H9 (cell line): Measurements from ENCODE around the gene TBC1D5. TPM values are rescaled to one million over a fixed set of nuclear protein-coding genes. Genes with fewer than 3 reads are reported as not detected.

Experiments
- DNase-seq: peaks from one replicate; pipeline ENCODE4 v3.0.0-alpha.2; 2017
- H2AFZ ChIP-seq: one replicate; pipeline ENCODE4 v1.6.1; 2013; ENCODE audit warnings: mild to moderate bottlenecking, low read length, control low read depth, moderate library complexity
- H2AK5ac ChIP-seq: 2 replicates; pipeline ENCODE4 v1.6.1; 2013; ENCODE audit warnings: low read length, control low read depth, mixed read lengths; ENCODE audit not compliant: insufficient read length
- H2BK120ac ChIP-seq: one replicate; pipeline ENCODE4 v1.6.1; 2013; ENCODE audit warnings: low read depth, mild to moderate bottlenecking, low read length, control low read depth, inconsistent platforms; ENCODE audit not compliant: poor library complexity, severe bottlenecking
- H2BK12ac ChIP-seq: 2 replicates; pipeline ENCODE4 v1.6.1; 2013; ENCODE audit warnings: low read length, control low read depth, mixed read lengths, low read depth; ENCODE audit not compliant: insufficient read length
- H2BK15ac ChIP-seq: 2 replicates; pipeline ENCODE4 v1.6.1; 2013; ENCODE audit warnings: low read depth, low read length, control low read depth
- H2BK20ac ChIP-seq: one replicate; pipeline ENCODE4 v1.6.1; 2013; ENCODE audit warnings: low read depth, mild to moderate bottlenecking, low read length, control low read depth, inconsistent platforms; ENCODE audit not compliant: poor library complexity, severe bottlenecking
- H2BK5ac ChIP-seq: 2 replicates; pipeline ENCODE4 v1.6.1; 2013; ENCODE audit warnings: low read length, control low read depth, mixed read lengths; ENCODE audit not compliant: insufficient read length
- H3K14ac ChIP-seq: 2 replicates; pipeline ENCODE4 v1.6.1; 2013; ENCODE audit warnings: low read length, control low read depth; ENCODE audit not compliant: insufficient read depth
- H3K18ac ChIP-seq: 2 replicates; pipeline ENCODE4 v1.6.1; 2013; ENCODE audit warnings: low read depth, mild to moderate bottlenecking, mixed read lengths, low read length, control low read depth; ENCODE audit not compliant: insufficient read length
- H3K23ac ChIP-seq: 2 replicates; pipeline ENCODE4 v1.6.1; 2013; ENCODE audit warnings: low read length, control low read depth, mixed read lengths, low read depth; ENCODE audit not compliant: insufficient read length
- H3K23me2 ChIP-seq: 2 replicates; pipeline ENCODE4 v1.6.1; 2013; ENCODE audit warnings: low read depth, mild to moderate bottlenecking, mixed read lengths, low read length, control low read depth; ENCODE audit not compliant: insufficient read length, poor library complexity, severe bottlenecking
- H3K27ac ChIP-seq: 2 replicates; pipeline ENCODE4 v1.5.1; 2013; ENCODE audit warnings: low read length, control low read depth, mixed read lengths, low read depth; ENCODE audit not compliant: insufficient read length
- H3K27me3 ChIP-seq: 2 replicates; pipeline ENCODE4 v1.6.1; 2013; ENCODE audit warnings: low read length, control low read depth, inconsistent platforms; ENCODE audit not compliant: insufficient read depth
- H3K4ac ChIP-seq: 2 replicates; pipeline ENCODE4 v1.6.1; 2013; ENCODE audit warnings: low read depth, mild to moderate bottlenecking, control low read depth, inconsistent platforms, low read length, moderate library complexity
- H3K4me1 ChIP-seq: 2 replicates; pipeline ENCODE4 v1.6.1; 2013; ENCODE audit warnings: low read length, control low read depth, inconsistent platforms; ENCODE audit not compliant: insufficient read depth
- H3K4me2 ChIP-seq: 2 replicates; pipeline ENCODE4 v1.6.1; 2013; ENCODE audit warnings: low read length, control low read depth, mixed read lengths; ENCODE audit not compliant: insufficient read length, insufficient read depth
- H3K56ac ChIP-seq: 2 replicates; pipeline ENCODE4 v1.6.1; 2013; ENCODE audit warnings: low read depth, mild to moderate bottlenecking, mixed read lengths, low read length, control low read depth; ENCODE audit not compliant: insufficient read length
- H3K79me1 ChIP-seq: 2 replicates; pipeline ENCODE4 v1.6.1; 2013; ENCODE audit warnings: low read depth, mild to moderate bottlenecking, moderate library complexity, low read length, control low read depth, inconsistent platforms; ENCODE audit not compliant: insufficient read depth, poor library complexity, severe bottlenecking
- H3K79me2 ChIP-seq: 2 replicates; pipeline ENCODE4 v1.6.1; 2013; ENCODE audit warnings: low read length, control low read depth, inconsistent platforms; ENCODE audit not compliant: insufficient read depth
- H3K9ac ChIP-seq: 2 replicates; pipeline ENCODE4 v1.6.1; 2013; ENCODE audit warnings: low read length, control low read depth, mixed read lengths; ENCODE audit not compliant: insufficient read length; ENCODE audit errors: extremely low read depth
- H3K9me3 ChIP-seq: one replicate; pipeline ENCODE4 v1.6.1; 2013; ENCODE audit warnings: low read depth, low read length, inconsistent platforms; ENCODE audit not compliant: control insufficient read depth
- H3T11ph ChIP-seq: one replicate; pipeline ENCODE4 v1.6.1; 2013; ENCODE audit warnings: mild to moderate bottlenecking, low read length, control low read depth, inconsistent platforms
- H4K20me1 ChIP-seq: one replicate; pipeline ENCODE4 v1.6.1; 2013; ENCODE audit not compliant: control insufficient read depth, insufficient read length, insufficient read depth
- H4K5ac ChIP-seq: 2 replicates; pipeline ENCODE4 v1.6.1; 2013; ENCODE audit warnings: low read depth, mild to moderate bottlenecking, mixed read lengths, low read length, control low read depth; ENCODE audit not compliant: insufficient read length
- H4K8ac ChIP-seq: replicated peaks from 2 replicates; pipeline ENCODE4 v1.6.1; 2013; ENCODE audit warnings: low read length, control low read depth, mixed read lengths, low read depth; ENCODE audit not compliant: insufficient read length
- H4K91ac ChIP-seq: 2 replicates; pipeline ENCODE4 v1.6.1; 2013; ENCODE audit warnings: low read depth, mild to moderate bottlenecking, moderate library complexity, mixed read lengths, low read length, control low read depth; ENCODE audit not compliant: insufficient read length
- H3K27ac Mint-ChIP-seq, 3 experiments: 2 replicates in 2 of 3; 3 replicates in 1 of 3; pipeline ENCODE4 v1.8.0; 2020 to 2021; ENCODE audit warnings: mixed read lengths in 3 of 3, mild to moderate bottlenecking in 1 of 3, moderate library complexity in 1 of 3
- H3K27me3 Mint-ChIP-seq: 2 replicates; pipeline ENCODE4 v1.8.0; 2021; ENCODE audit warnings: low read depth, mild to moderate bottlenecking, moderate library complexity, mixed read lengths
- H3K36me3 Mint-ChIP-seq, 3 experiments: 2 replicates in 2 of 3; 3 replicates in 1 of 3; pipeline ENCODE4 v1.8.0; 2020 to 2021; ENCODE audit warnings: low read depth in 3 of 3, mixed read lengths in 3 of 3; ENCODE audit not compliant: insufficient read depth in 1 of 3
- H3K4me1 Mint-ChIP-seq, 2 experiments: 2 replicates each; pipeline ENCODE4 v1.8.0; 2020; ENCODE audit warnings: mixed read lengths in 2 of 2
- H3K4me3 Mint-ChIP-seq, 2 experiments: 2 replicates in 1 of 2; 3 replicates in 1 of 2; pipeline ENCODE4 v1.8.0; 2020 to 2021; ENCODE audit warnings: mild to moderate bottlenecking in 2 of 2, mixed read lengths in 2 of 2, moderate library complexity in 1 of 2
- H3K9me3 Mint-ChIP-seq, 2 experiments: 2 replicates in 1 of 2; 3 replicates in 1 of 2; pipeline ENCODE4 v1.8.0; 2020; ENCODE audit warnings: mild to moderate bottlenecking in 2 of 2, mixed read lengths in 2 of 2, moderate library complexity in 1 of 2
- CTCF ChIP-seq: fragments of 200-600 bp; sonication (generic); conservative IDR thresholded peaks from 3 replicates; pipeline ENCODE4 v1.8.0; 2021; ENCODE audit warnings: antibody characterized with exemption, mild to moderate bottlenecking
- WGBS: extraction: QIAGEN DNeasy Blood & Tissue Kit; methylation state at CpG from one replicate; pipeline ENCODE4 v1.1.7; 2013; ENCODE audit warnings: missing lambda C conversion rate, low lambda C conversion rate, mixed read lengths; ENCODE audit not compliant: insufficient read length; ENCODE audit errors: extremely low coverage; 5-methylcytosine and 5-hydroxymethylcytosine counted together
- total RNA-seq: library from RNA; stranded (reverse); gene quantifications from 2 replicates; pipeline ENCODE4 v1.2.1, GENCODE V29; 2021

The TBC1D5 gene
- total RNA-seq, 1 experiment from 2014 or later, result 25.0 TPM

- no peak overlapping the region for H3K23ac ChIP-seq
- no peaks in the 10 kb centered on the region for H3K4me1 ChIP-seq
- H2BK5ac ChIP-seq, result no peak overlapping the region
- Mint-ChIP-seq H3K36me3 (no peaks in the 10 kb centered on the region), H3K27ac (no peak overlapping the region), H3K4me3 (no peak overlapping the region), H3K4me1 (peaks cover 9 to 10% of the 10 kb centered on the region in 2 experiments), H3K9me3 (no peaks in the 10 kb centered on the region), H3K27me3 (no peaks in the 10 kb centered on the region)
- no peak overlapping the region for H3K9ac ChIP-seq
- no peak overlapping the region for H3K27ac ChIP-seq
- H3K23me2 ChIP-seq, result no peaks in the 10 kb centered on the region
- no peaks in the 10 kb centered on the region for H3K79me1 ChIP-seq
- H4K5ac ChIP-seq, result no peak overlapping the region
- no peaks in the 10 kb centered on the region for H3K9me3 ChIP-seq
- H4K8ac ChIP-seq, result no peak overlapping the region
- no peaks in the 10 kb centered on the region for H3K27me3 ChIP-seq
- no peak overlapping the region for H3T11ph ChIP-seq
- H3K4me2 ChIP-seq, result no peak overlapping the region
- no peaks in the 10 kb centered on the region for H3K79me2 ChIP-seq
- H2BK12ac ChIP-seq, result no peak overlapping the region
- no CpG with 5 or more reads among the region's 3 CpGs for WGBS
- TF ChIP-seq CTCF, result no peak
- no peak overlapping the region for H3K56ac ChIP-seq
- H3K14ac ChIP-seq, result no peak overlapping the region
- no peak overlapping the region for H2AFZ ChIP-seq
- no peak overlapping the region for H4K91ac ChIP-seq
- no peak overlapping the region for H3K18ac ChIP-seq
- H2BK20ac ChIP-seq, result no peak overlapping the region
- H4K20me1 ChIP-seq, result no peaks in the 10 kb centered on the region
- no peak overlapping the region for H2AK5ac ChIP-seq
- H3K4ac ChIP-seq, result no peak overlapping the region
- H2BK120ac ChIP-seq, result no peak overlapping the region
- no peak for DNase-seq
- no peak overlapping the region for H2BK15ac ChIP-seq
Measured at GRCh38 chr3:17664923-17665322, 77.5 kb downstream of the TBC1D5 start.
